ENCODE results near the gene ARHGEF26. TPM values are rescaled to one million over a fixed set of nuclear protein-coding genes. Genes with fewer than 3 reads are reported as not detected.

ARHGEF26 gene
- total and polyA plus RNA-seq, 8 donors, result 3.9 to 40.6 (median 20.9) TPM

DNA sequence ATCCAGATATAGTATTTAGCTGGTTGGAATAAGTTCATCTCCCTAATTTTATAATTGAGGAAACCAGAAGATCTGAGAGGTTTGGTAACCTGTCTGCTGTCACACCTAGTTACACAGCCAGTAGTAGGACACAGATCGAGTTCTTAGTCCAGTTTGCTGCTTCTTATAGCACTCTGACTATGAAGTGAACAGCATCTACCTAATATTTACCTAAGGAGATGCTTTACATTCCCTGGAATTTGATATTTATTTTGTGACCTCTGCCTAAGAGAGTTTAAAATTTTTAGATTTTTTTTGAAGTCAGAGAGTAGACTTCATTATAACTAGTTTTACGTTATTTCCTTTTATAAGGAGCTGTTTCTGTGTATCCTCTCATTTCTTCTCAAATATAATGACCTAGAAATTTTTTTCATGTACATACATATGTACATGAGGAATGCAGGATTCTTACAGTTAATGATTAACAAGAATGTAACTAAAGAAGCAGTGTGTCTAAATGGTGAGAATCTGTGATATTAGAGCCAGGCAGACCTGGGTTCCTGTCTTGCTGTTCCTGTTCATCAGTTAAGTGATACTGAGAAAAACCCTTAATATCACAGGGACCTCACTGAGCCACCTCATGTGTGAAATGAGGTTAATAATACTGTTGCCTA lies 4.3 kb downstream of the ARHGEF26 start:
- Histone ChIP-seq H3K4me3 (peak overlapping the region; percentile 6 to 87 (median 76)), H3K36me3 (peaks cover 0 to 25% (median 14%) of the 10 kb centered on the region in 4 donors), H3K27me3 (peaks cover 0 to 19% (median 11%) of the 10 kb centered on the region in 3 donors), H3K9me3 (no peaks in the 10 kb centered on the region), H3K27ac (peak overlapping the region in 3 of 5 donors; percentile 4 to 30 (median 23)), H3K4me1 (peaks cover 2 to 71% (median 45%) of the 10 kb centered on the region in 4 donors)
- WGBS, 5 donors, result 53 to 65% (median 60%) methylated on average over 2 of the region's 2 CpGs
- no peak for DNase-seq
- intact Hi-C loops (cut with DNase I; ENCODE audit: low total_unique reads), result no loop called here
- no peak for TF ChIP-seq CTCF (IDR thresholded peaks at IDR 0.05)
- no peak for TF ChIP-seq POLR2AphosphoS5 (IDR thresholded peaks at IDR 0.05)
- TF ChIP-seq POLR2A (IDR thresholded peaks at IDR 0.05), result no peak
- TF ChIP-seq EP300 (IDR thresholded peaks at IDR 0.05), result no peak

DNA sequence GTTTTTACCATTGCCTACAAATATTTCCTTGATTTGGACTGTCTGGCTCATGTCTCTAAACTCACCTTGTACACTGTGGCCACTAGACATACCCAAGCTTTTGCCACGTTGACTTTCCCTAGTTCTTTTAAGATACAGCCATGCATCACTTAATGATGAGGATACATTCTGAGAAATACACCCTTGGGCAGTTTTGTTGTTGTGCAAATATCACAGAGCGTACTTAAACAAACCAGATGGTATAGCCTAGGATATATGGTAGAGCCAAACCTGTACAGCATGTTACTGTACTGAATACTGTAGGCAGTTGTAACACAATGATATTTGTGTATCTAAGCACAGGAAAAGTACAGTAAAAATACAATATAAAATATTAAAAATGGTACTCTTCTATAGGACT lies 5.5 kb downstream of the ARHGEF26 start:
- intact Hi-C loops (cut with DNase I; ENCODE audit: low total_unique reads), result no loop called here
- 84 to 94% (median 93%) methylated on average over 2 of the region's 2 CpGs for WGBS, 5 donors
- peaks cover 2 to 80% (median 50%) of the 10 kb centered on the region in 4 donors for H3K4me1 ChIP-seq

GRCh38 chr3:154129625-154130024 lies 8.4 kb downstream of the ARHGEF26 start:
- intact Hi-C loops (cut with DNase I; ENCODE audit: low total_unique reads), result no loop called here
- Histone ChIP-seq H3K27ac (no peak overlapping the region), H3K9me3 (no peaks in the 10 kb centered on the region), H3K4me3 (no peak overlapping the region), H3K4me1 (peaks cover 0 to 76% (median 48%) of the 10 kb centered on the region in 4 donors), H3K36me3 (peaks cover 0 to 32% (median 17%) of the 10 kb centered on the region in 4 donors), H3K27me3 (no peaks in the 10 kb centered on the region)
- DNase-seq, result no peak
- 75 to 89% (median 84%) methylated on average over 4 of the region's 4 CpGs for WGBS, 5 donors
- TF ChIP-seq POLR2AphosphoS5 (IDR thresholded peaks at IDR 0.05) (no peak), CTCF (IDR thresholded peaks at IDR 0.05) (no peak), POLR2A (IDR thresholded peaks at IDR 0.05) (no peak), EP300 (IDR thresholded peaks at IDR 0.05) (no peak)

More for the DNA sequence above, 5.5 kb downstream of the ARHGEF26 start:
- DNase-seq, result no peak
- Histone ChIP-seq H3K9me3 (no peaks in the 10 kb centered on the region), H3K27me3 (peaks cover 0 to 14% (median 8%) of the 10 kb centered on the region in 3 donors), H3K4me3 (peak overlapping the region in 1 of 4 donors; percentile 76), H3K27ac (no peak overlapping the region), H3K36me3 (peaks cover 0 to 32% (median 16%) of the 10 kb centered on the region in 4 donors)
- TF ChIP-seq EP300 (IDR thresholded peaks at IDR 0.05) (no peak), CTCF (IDR thresholded peaks at IDR 0.05) (no peak), POLR2A (IDR thresholded peaks at IDR 0.05) (no peak), POLR2AphosphoS5 (IDR thresholded peaks at IDR 0.05) (no peak)

GRCh38 chr3:154130540-154130939 lies 9.3 kb downstream of the ARHGEF26 start:
- Histone ChIP-seq H3K9me3 (no peaks in the 10 kb centered on the region), H3K27me3 (no peaks in the 10 kb centered on the region), H3K4me3 (no peak overlapping the region), H3K4me1 (peaks cover 0 to 76% (median 48%) of the 10 kb centered on the region in 4 donors), H3K27ac (peak overlapping the region in 1 of 5 donors; percentile 9), H3K36me3 (peaks cover 0 to 32% (median 17%) of the 10 kb centered on the region in 4 donors)
- 70 to 82% (median 72%) methylated on average over 3 of the region's 3 CpGs for WGBS, 5 donors
- DNase-seq, result no peak
- intact Hi-C loops (cut with DNase I; ENCODE audit: low total_unique reads), result no loop called here
- no peak for TF ChIP-seq POLR2AphosphoS5 (IDR thresholded peaks at IDR 0.05)
- no peak for TF ChIP-seq EP300 (IDR thresholded peaks at IDR 0.05)
- no peak for TF ChIP-seq POLR2A (IDR thresholded peaks at IDR 0.05)
- no peak for TF ChIP-seq CTCF (IDR thresholded peaks at IDR 0.05)
